Urinary bladder (tissue), 4 donors: ENCODE results near the gene OAT. TPM values are rescaled to one million over a fixed set of nuclear protein-coding genes. Genes with fewer than 3 reads are reported as not detected.
A peak's percentile ranks its signal among the peaks of the same experiment; 100 is the strongest.

Source experiments
- DNase-seq: peaks from one replicate; pipeline ENCODE4 v3.0.0-alpha.2; 2015; ENCODE audit errors: extremely low spot score
- H3K27ac ChIP-seq: one replicate; pipeline ENCODE4 v1.5.1; 2013; ENCODE audit warnings: low read depth, mild to moderate bottlenecking, moderate library complexity
- H3K36me3 ChIP-seq: one replicate; pipeline ENCODE4 v1.6.1; 2013; ENCODE audit warnings: mild to moderate bottlenecking, moderate library complexity; ENCODE audit not compliant: insufficient read depth
- H3K4me1 ChIP-seq: one replicate; pipeline ENCODE4 v1.6.1; 2013; ENCODE audit warnings: mild to moderate bottlenecking, moderate library complexity; ENCODE audit not compliant: insufficient read depth
- H3K4me3 ChIP-seq: one replicate; pipeline ENCODE4 v1.5.1; 2013; ENCODE audit warnings: low read depth, low read length
- WGBS: extraction: QIAGEN DNeasy Blood & Tissue Kit; methylation state at CpG from one replicate; pipeline ENCODE4 v1.1.7; 2013; 5-methylcytosine and 5-hydroxymethylcytosine counted together
- polyA plus RNA-seq: library from polyadenylated mRNA; stranded (reverse); fragments of 200-250 nt; gene quantifications from one replicate; pipeline ENCODE4 v1.2.3, GENCODE V29; 2013
- total RNA-seq: library from RNA; depleted of rRNA; stranded (reverse); fragments of >200 nt; gene quantifications from one replicate; pipeline ENCODE4 v1.2.3, GENCODE V29; 2014
- donor health status: healthy with polysubstance abuse.
- donor health status: healthy.

The OAT gene
- total RNA-seq, result 183 TPM
- 95.5 TPM for polyA plus RNA-seq

- DNase-seq, result peak; percentile 93
Measured at GRCh38 chr10:124418726-124419501, at the start of gene OAT. Gene OAT, minus strand, starts transcription at chr10:124418923. Its CDS starts 6,752 bp downstream, at chr10:124412171.

GRCh38 chr10:124467165-124467564 lies 48.4 kb upstream of the OAT start:
- no peak overlapping the region for H3K4me3 ChIP-seq
- H3K36me3 ChIP-seq, result no peaks in the 10 kb centered on the region
- no peak overlapping the region for H3K27ac ChIP-seq
- 92% methylated on average over 4 of the region's 4 CpGs for WGBS
- no peaks in the 10 kb centered on the region for H3K4me1 ChIP-seq
- DNase-seq, result no peak

More at GRCh38 chr10:124418726-124419501, at the start of gene OAT:
- WGBS, result 3% methylated on average over 70 of the region's 70 CpGs
- Histone ChIP-seq H3K36me3 (no peaks in the 10 kb centered on the region), H3K4me3 (peak within 1 kb of the TSS; percentile 95), H3K27ac (peak within 1 kb of the TSS; percentile 92), H3K4me1 (no peaks in the 10 kb centered on the region)

GRCh38 chr10:124465777-124466488 lies 47.2 kb upstream of the OAT start:
- H3K4me3 ChIP-seq, result no peak overlapping the region
- H3K4me1 ChIP-seq, result no peaks in the 10 kb centered on the region
- no peaks in the 10 kb centered on the region for H3K36me3 ChIP-seq
- no peak for DNase-seq
- WGBS, result 70% methylated on average over 9 of the region's 9 CpGs
- no peak overlapping the region for H3K27ac ChIP-seq

- Histone ChIP-seq H3K27ac (no peak overlapping the region), H3K36me3 (no peaks in the 10 kb centered on the region), H3K4me3 (no peak overlapping the region), H3K4me1 (no peaks in the 10 kb centered on the region)
- DNase-seq, result no peak
- WGBS, result 77% methylated on average over 17 of the region's 17 CpGs
Measured at GRCh38 chr10:124465003-124465776, 46.5 kb upstream of the OAT start.

GRCh38 chr10:124464028-124464965 lies 45.6 kb upstream of the OAT start:
- H3K4me1 ChIP-seq, result no peaks in the 10 kb centered on the region
- no peaks in the 10 kb centered on the region for H3K36me3 ChIP-seq
- 82% methylated on average over 9 of the region's 9 CpGs for WGBS
- no peak overlapping the region for H3K27ac ChIP-seq
- no peak for DNase-seq
- no peak overlapping the region for H3K4me3 ChIP-seq

- H3K4me1 ChIP-seq, result no peaks in the 10 kb centered on the region
- H3K4me3 ChIP-seq, result peak overlapping the region; percentile 89
- no peaks in the 10 kb centered on the region for H3K36me3 ChIP-seq
- 80% methylated on average over 8 of the region's 8 CpGs for WGBS
- no peak overlapping the region for H3K27ac ChIP-seq
- DNase-seq, result no peak
Measured at GRCh38 chr10:124462348-124462695, 43.6 kb upstream of the OAT start.

- no peaks in the 10 kb centered on the region for H3K36me3 ChIP-seq
- H3K27ac ChIP-seq, result peak within 1 kb of the TSS; percentile 74
- peak within 1 kb of the TSS; percentile 89 for H3K4me3 ChIP-seq
- peak; percentile 35 for DNase-seq
- no peaks in the 10 kb centered on the region for H3K4me1 ChIP-seq
- under 1% methylated on average over 81 of the region's 81 CpGs for WGBS
Measured at GRCh38 chr10:124461642-124462347, 43.1 kb upstream of the OAT start, which contains the start of gene LHPP. Gene LHPP, plus strand, starts transcription at chr10:124461823. Its CDS starts 40 bp downstream, at chr10:124461863.

GRCh38 chr10:124460144-124460543 lies 41.4 kb upstream of the OAT start:
- no peak for DNase-seq
- no peak overlapping the region for H3K27ac ChIP-seq
- no peak overlapping the region for H3K4me3 ChIP-seq
- no peaks in the 10 kb centered on the region for H3K4me1 ChIP-seq
- WGBS, result 62% methylated on average over 5 of the region's 5 CpGs
- H3K36me3 ChIP-seq, result no peaks in the 10 kb centered on the region

- Histone ChIP-seq H3K4me1 (no peaks in the 10 kb centered on the region), H3K36me3 (no peaks in the 10 kb centered on the region), H3K4me3 (no peak overlapping the region), H3K27ac (no peak overlapping the region)
- no peak for DNase-seq
- WGBS, result 59% methylated on average over 1 of the region's 1 CpG
Measured at GRCh38 chr10:124459395-124459794, 40.7 kb upstream of the OAT start.

GRCh38 chr10:124458889-124459288 lies 40.2 kb upstream of the OAT start:
- no peak for DNase-seq
- no peak overlapping the region for H3K4me3 ChIP-seq
- WGBS, result 49% methylated on average over 2 of the region's 2 CpGs
- no peaks in the 10 kb centered on the region for H3K4me1 ChIP-seq
- H3K36me3 ChIP-seq, result no peaks in the 10 kb centered on the region
- no peak overlapping the region for H3K27ac ChIP-seq

GRCh38 chr10:124458473-124458872 lies 39.8 kb upstream of the OAT start:
- 61% methylated on average over 4 of the region's 4 CpGs for whole genome bisulfite sequencing
- H3K4me3 ChIP-seq, result no peak overlapping the region
- no peak overlapping the region for H3K27ac ChIP-seq
- H3K4me1 ChIP-seq, result no peaks in the 10 kb centered on the region
- no peak for DNase-seq
- H3K36me3 ChIP-seq, result no peaks in the 10 kb centered on the region

- no peaks in the 10 kb centered on the region for H3K36me3 ChIP-seq
Measured at GRCh38 chr10:124455441-124455840, 36.7 kb upstream of the OAT start.

More at GRCh38 chr10:124455441-124455840, 36.7 kb upstream of the OAT start:
- no peak for DNase-seq
- Histone ChIP-seq H3K4me1 (no peaks in the 10 kb centered on the region), H3K4me3 (no peak overlapping the region), H3K27ac (no peak overlapping the region)
- WGBS, result 69% methylated on average over 7 of the region's 7 CpGs
